ENCODE results near the gene TMEM200C.

Gene TMEM200C

DNA sequence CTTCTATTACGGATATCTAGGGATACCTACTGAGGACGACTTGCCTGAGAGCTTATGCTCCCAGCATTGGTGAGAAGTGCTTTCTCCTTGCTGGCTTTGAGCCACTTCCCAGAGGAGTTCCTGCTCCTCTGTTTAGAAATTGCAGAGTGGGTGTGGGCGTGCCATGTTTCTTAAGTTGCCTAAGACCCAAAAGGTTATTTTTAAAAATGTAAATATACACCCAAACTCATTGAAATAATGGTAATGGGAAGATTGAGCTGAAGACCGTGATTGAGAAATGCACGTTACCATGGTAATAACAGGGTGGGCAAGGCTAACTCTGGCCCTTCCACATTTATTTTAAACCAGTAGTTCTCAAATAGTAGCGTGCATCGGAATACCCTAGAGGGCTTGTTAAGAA lies 17.2 kb upstream of the TMEM200C start:
- H3K79me2 ChIP-seq (ENCODE audit: control insufficient read depth, insufficient read depth, low read length, poor library complexity), result no peaks in the 10 kb centered on the region
- H4K12ac ChIP-seq (ENCODE audit: low read depth, low read length), result no peak overlapping the region
- H3K4me2 ChIP-seq (ENCODE audit: low read length), result no peak overlapping the region
- no peak overlapping the region for H3K9ac ChIP-seq (ENCODE audit: low read length)
- H3K27me3 ChIP-seq (ENCODE audit: insufficient read depth, low read length), result no peaks in the 10 kb centered on the region
- no peak for DNase-seq
- no CpG with 5 or more reads among the region's 7 CpGs for WGBS (ENCODE audit: extremely low coverage, insufficient coverage, insufficient read length)
- H3K4me3 ChIP-seq (ENCODE audit: low read depth, low read length), result no peak overlapping the region
- H3K18ac ChIP-seq (ENCODE audit: low read length), result no peak overlapping the region
- no peak overlapping the region for H2BK12ac ChIP-seq (ENCODE audit: low read length)
- no peak overlapping the region for H2BK5ac ChIP-seq (ENCODE audit: low read depth, low read length, poor library complexity)
- no peak overlapping the region for H4K91ac ChIP-seq (ENCODE audit: low read depth, low read length)
- no peaks in the 10 kb centered on the region for H3K4me1 ChIP-seq (ENCODE audit: control insufficient read depth in 1 of 2, insufficient read depth in 2 of 2, low read length in 2 of 2)
- H3K9me3 ChIP-seq (ENCODE audit: insufficient read depth, low read depth, low read length), result no peaks in the 10 kb centered on the region
- no peaks in the 10 kb centered on the region for H3K79me1 ChIP-seq (ENCODE audit: low read length)
- H2BK120ac ChIP-seq (ENCODE audit: insufficient read depth, low read length, poor library complexity), result no peak overlapping the region
- no peak overlapping the region for H3K23ac ChIP-seq (ENCODE audit: low read length)
- no peaks in the 10 kb centered on the region for H3K36me3 ChIP-seq (ENCODE audit: control insufficient read depth in 1 of 2, insufficient read depth in 2 of 2, low read length in 2 of 2)
- H3K4ac ChIP-seq (ENCODE audit: low read depth, low read length), result no peak overlapping the region
- H2AFZ ChIP-seq (ENCODE audit: insufficient read depth, low read length, poor library complexity), result no peak overlapping the region
- no peak overlapping the region for H3K27ac ChIP-seq (ENCODE audit: low read depth, low read length)
- H4K8ac ChIP-seq (ENCODE audit: low read depth, low read length), result no peak overlapping the region
- H2AK5ac ChIP-seq (ENCODE audit: low read length), result no peak overlapping the region
- H3K14ac ChIP-seq (ENCODE audit: low read length), result no peak overlapping the region

DNA sequence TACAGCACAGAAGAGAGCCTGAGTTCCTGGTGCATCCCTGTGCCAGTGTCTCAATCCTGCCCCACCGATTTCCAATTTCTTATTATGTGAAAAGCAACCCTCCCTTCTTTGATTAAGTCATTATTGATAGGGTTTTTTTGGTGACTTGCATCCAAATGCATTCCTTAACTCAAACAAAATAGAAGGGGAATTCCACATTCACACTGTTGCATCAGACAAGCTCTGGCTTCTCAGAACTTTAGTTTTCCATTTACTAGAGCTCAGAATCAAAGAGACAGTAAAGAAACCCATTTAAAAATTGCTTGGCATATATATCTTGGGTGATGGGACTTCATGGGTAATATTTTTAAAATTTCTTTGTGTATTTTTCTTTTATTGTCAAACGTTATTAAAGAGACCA lies 13.8 kb upstream of the TMEM200C start:
- Histone ChIP-seq H2BK120ac (ENCODE audit: insufficient read depth, low read length, poor library complexity) (no peak overlapping the region), H3K9ac (ENCODE audit: low read length) (no peak overlapping the region), H3K79me1 (ENCODE audit: low read length) (no peaks in the 10 kb centered on the region), H3K14ac (ENCODE audit: low read length) (no peak overlapping the region), H3K4me2 (ENCODE audit: low read length) (no peak overlapping the region), H4K8ac (ENCODE audit: low read depth, low read length) (no peak overlapping the region), H3K23ac (ENCODE audit: low read length) (no peak overlapping the region), H2BK12ac (ENCODE audit: low read length) (no peak overlapping the region), H3K9me3 (ENCODE audit: insufficient read depth, low read depth, low read length) (no peaks in the 10 kb centered on the region), H3K79me2 (ENCODE audit: control insufficient read depth, insufficient read depth, low read length, poor library complexity) (no peaks in the 10 kb centered on the region), H3K4me1 (ENCODE audit: control insufficient read depth in 1 of 2, insufficient read depth in 2 of 2, low read length in 2 of 2) (no peaks in the 10 kb centered on the region), H3K27ac (ENCODE audit: low read depth, low read length) (no peak overlapping the region), H4K91ac (ENCODE audit: low read depth, low read length) (no peak overlapping the region), H3K27me3 (ENCODE audit: insufficient read depth, low read length) (no peaks in the 10 kb centered on the region), H3K4ac (ENCODE audit: low read depth, low read length) (no peak overlapping the region), H2BK5ac (ENCODE audit: low read depth, low read length, poor library complexity) (no peak overlapping the region), H3K36me3 (ENCODE audit: control insufficient read depth in 1 of 2, insufficient read depth in 2 of 2, low read length in 2 of 2) (no peaks in the 10 kb centered on the region), H4K12ac (ENCODE audit: low read depth, low read length) (no peak overlapping the region), H2AK5ac (ENCODE audit: low read length) (no peak overlapping the region), H3K4me3 (ENCODE audit: low read depth, low read length) (no peak overlapping the region), H2AFZ (ENCODE audit: insufficient read depth, low read length, poor library complexity) (no peak overlapping the region), H3K18ac (ENCODE audit: low read length) (no peak overlapping the region)
- no peak for DNase-seq
- no CpG with 5 or more reads among the region's 2 CpGs for WGBS (ENCODE audit: extremely low coverage, insufficient coverage, insufficient read length)

- H2AFZ ChIP-seq (ENCODE audit: insufficient read depth, low read length, poor library complexity), result no peak overlapping the region
- no peaks in the 10 kb centered on the region for H3K36me3 ChIP-seq (ENCODE audit: control insufficient read depth in 1 of 2, insufficient read depth in 2 of 2, low read length in 2 of 2)
- H2AK5ac ChIP-seq (ENCODE audit: low read length), result no peak overlapping the region
- no peak overlapping the region for H2BK5ac ChIP-seq (ENCODE audit: low read depth, low read length, poor library complexity)
- no peak overlapping the region for H3K9ac ChIP-seq (ENCODE audit: low read length)
- no peak overlapping the region for H3K18ac ChIP-seq (ENCODE audit: low read length)
- DNase-seq, result peak; percentile 66 to 79
- no peaks in the 10 kb centered on the region for H3K79me1 ChIP-seq (ENCODE audit: low read length)
- no peaks in the 10 kb centered on the region for H3K79me2 ChIP-seq (ENCODE audit: control insufficient read depth, insufficient read depth, low read length, poor library complexity)
- H4K12ac ChIP-seq (ENCODE audit: low read depth, low read length), result no peak overlapping the region
- no peaks in the 10 kb centered on the region for H3K9me3 ChIP-seq (ENCODE audit: insufficient read depth, low read depth, low read length)
- no peak overlapping the region for H4K91ac ChIP-seq (ENCODE audit: low read depth, low read length)
- no CpG with 5 or more reads among the region's 10 CpGs for WGBS (ENCODE audit: extremely low coverage, insufficient coverage, insufficient read length)
- H2BK12ac ChIP-seq (ENCODE audit: low read length), result no peak overlapping the region
- H3K4me3 ChIP-seq (ENCODE audit: low read depth, low read length), result no peak overlapping the region
- H4K8ac ChIP-seq (ENCODE audit: low read depth, low read length), result no peak overlapping the region
- H3K14ac ChIP-seq (ENCODE audit: low read length), result no peak overlapping the region
- H3K27me3 ChIP-seq (ENCODE audit: insufficient read depth, low read length), result no peaks in the 10 kb centered on the region
- no peak overlapping the region for H3K23ac ChIP-seq (ENCODE audit: low read length)
- no peak overlapping the region for H3K4ac ChIP-seq (ENCODE audit: low read depth, low read length)
- no peak overlapping the region for H2BK120ac ChIP-seq (ENCODE audit: insufficient read depth, low read length, poor library complexity)
- H3K27ac ChIP-seq (ENCODE audit: low read depth, low read length), result no peak overlapping the region
- H3K4me1 ChIP-seq (ENCODE audit: control insufficient read depth in 1 of 2, insufficient read depth in 2 of 2, low read length in 2 of 2), result peaks cover 0 to 2% of the 10 kb centered on the region in 2 experiments
- no peak overlapping the region for H3K4me2 ChIP-seq (ENCODE audit: low read length)
These were observed 8.1 kb upstream of the TMEM200C start for GRCh38 chr18:5903386-5903785.

GRCh38 chr18:5900262-5900661 lies 4.9 kb upstream of the TMEM200C start:
- Histone ChIP-seq H3K79me2 (ENCODE audit: control insufficient read depth, insufficient read depth, low read length, poor library complexity) (peaks cover 5% of the 10 kb centered on the region), H3K23ac (ENCODE audit: low read length) (no peak overlapping the region), H3K27ac (ENCODE audit: low read depth, low read length) (no peak overlapping the region), H3K4me3 (ENCODE audit: low read depth, low read length) (no peak overlapping the region), H2AFZ (ENCODE audit: insufficient read depth, low read length, poor library complexity) (no peak overlapping the region), H3K27me3 (ENCODE audit: insufficient read depth, low read length) (peaks cover 4% of the 10 kb centered on the region), H3K9ac (ENCODE audit: low read length) (no peak overlapping the region), H3K18ac (ENCODE audit: low read length) (no peak overlapping the region), H4K91ac (ENCODE audit: low read depth, low read length) (no peak overlapping the region), H2BK5ac (ENCODE audit: low read depth, low read length, poor library complexity) (no peak overlapping the region), H3K36me3 (ENCODE audit: control insufficient read depth in 1 of 2, insufficient read depth in 2 of 2, low read length in 2 of 2) (no peaks in the 10 kb centered on the region), H3K4me2 (ENCODE audit: low read length) (no peak overlapping the region), H3K9me3 (ENCODE audit: insufficient read depth, low read depth, low read length) (no peaks in the 10 kb centered on the region), H2BK12ac (ENCODE audit: low read length) (no peak overlapping the region), H3K79me1 (ENCODE audit: low read length) (peaks cover 5% of the 10 kb centered on the region), H2AK5ac (ENCODE audit: low read length) (no peak overlapping the region), H3K4me1 (ENCODE audit: control insufficient read depth in 1 of 2, insufficient read depth in 2 of 2, low read length in 2 of 2) (peaks cover 0 to 2% of the 10 kb centered on the region in 2 experiments), H4K8ac (ENCODE audit: low read depth, low read length) (no peak overlapping the region), H3K14ac (ENCODE audit: low read length) (no peak overlapping the region), H3K4ac (ENCODE audit: low read depth, low read length) (no peak overlapping the region), H2BK120ac (ENCODE audit: insufficient read depth, low read length, poor library complexity) (no peak overlapping the region), H4K12ac (ENCODE audit: low read depth, low read length) (no peak overlapping the region)
- DNase-seq, result peak in 1 of 2 donors; percentile 64
- WGBS (ENCODE audit: extremely low coverage, insufficient coverage, insufficient read length), result no CpG with 5 or more reads among the region's 6 CpGs
